Tibial nerve (tissue), 4 donors: Measurements from ENCODE around the gene CHMP1A.

Experiments used
- CTCF ChIP-seq, 5 experiments: fragments of 200-600 bp in 3 of 5; fragments of 450-650 bp in 2 of 5; sonication (generic) in 3 of 5; IDR thresholded peaks; one replicate each; pipeline ENCODE4 v1.5.1; 2016 to 2019; ENCODE audit warnings: antibody characterized with exemption in 5 of 5, mild to moderate bottlenecking in 3 of 5, moderate library complexity in 2 of 5
- EP300 ChIP-seq, 2 donors: sonication (generic); formaldehyde crosslinking; IDR thresholded peaks; one replicate each; pipeline ENCODE4 v1.6.1; 2017; ENCODE audit warnings: antibody characterized with exemption in 2 of 2, mild to moderate bottlenecking in 1 of 2
- POLR2A ChIP-seq, 2 donors: fragments of 450-650 bp; IDR thresholded peaks; one replicate each; pipeline ENCODE4 v1.6.1; 2017; ENCODE audit warnings: antibody characterized with exemption in 2 of 2, mild to moderate bottlenecking in 2 of 2, moderate library complexity in 2 of 2

DNA sequence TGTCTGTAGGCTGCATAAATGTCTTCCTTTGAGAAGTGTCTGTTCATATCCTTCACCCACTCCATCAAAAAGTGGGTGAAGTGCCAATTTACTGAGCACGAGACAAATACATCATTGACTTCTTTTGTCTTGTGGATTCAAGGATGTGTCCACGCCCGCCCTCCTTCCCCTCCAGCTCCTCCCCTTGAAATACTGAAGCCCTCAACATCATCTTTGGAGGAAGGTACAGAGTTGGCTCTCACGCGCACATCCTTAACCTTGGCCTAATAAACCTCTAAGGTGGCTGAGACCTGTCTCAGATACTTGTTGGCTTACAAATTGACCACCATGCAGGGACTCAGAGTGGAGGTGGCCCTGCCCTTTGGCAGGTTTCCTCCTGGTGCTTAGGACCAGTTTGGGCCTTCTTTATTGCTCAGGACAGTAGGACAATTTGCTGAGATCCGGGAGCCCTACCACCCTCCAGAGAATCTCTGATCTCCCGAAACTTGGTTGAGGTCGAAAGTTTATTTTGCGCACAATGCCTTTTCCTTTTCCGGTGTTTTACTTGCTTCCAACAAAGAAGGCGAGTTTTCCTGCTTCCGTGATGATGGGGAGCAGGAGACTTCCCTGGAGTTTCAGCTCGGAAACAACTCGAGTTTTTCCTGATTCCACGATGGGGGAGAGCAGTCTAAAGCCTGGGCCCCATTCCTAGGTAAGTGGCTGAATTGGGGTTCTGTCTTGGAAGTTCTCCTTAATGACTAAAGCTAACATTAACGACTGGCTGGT lies 14.9 kb upstream of the CHMP1A start:
- no peak for TF ChIP-seq POLR2A (IDR thresholded peaks at IDR 0.05)
- no peak for TF ChIP-seq CTCF (IDR thresholded peaks at IDR 0.05)
- TF ChIP-seq EP300 (IDR thresholded peaks at IDR 0.05) = no peak
